A549 treated with ZK216348 at 1 μM for 4 hours (cell line): Measurements from ENCODE around the gene TBCE. TPM values are rescaled to one million over a fixed set of nuclear protein-coding genes. Genes with fewer than 3 reads are reported as not detected.

Source experiments
- total RNA-seq: library from RNA; stranded (reverse); fragments of 200-300 nt; extraction: Qiagen RNA extraction; gene quantifications from 5 replicates; pipeline ENCODE4 v1.2.3, GENCODE V29; 2022; ENCODE audit warnings: low read depth

The TBCE gene
- 38.8 to 58.3 TPM (median 42.3 TPM) in 5 replicates for total RNA-seq

GRCh38 chr1:235367000-235367908 lies at the start of gene TBCE:
TBCE (plus strand) TSS chr1:235367427; CDS start chr1:235380050, 12,623 bp downstream.

GRCh38 chr1:235327559-235328270 lies 39.5 kb upstream of the TBCE start, which contains the start of gene ARID4B:
ARID4B (minus strand) TSS chr1:235328179; CDS start chr1:235326919, 1,260 bp downstream.

GRCh38 chr1:235328271-235329138 lies 38.7 kb upstream of the TBCE start, which contains the start of gene GGPS1:
GGPS1 (plus strand) TSS chr1:235328570; CDS start chr1:235335265, 6,695 bp downstream.

Other genes with a start within 250 kb of the TBCE start
- 85.6 to 124 TPM (median 106 TPM) in 5 replicates for gene TOMM20, start 238.6 kb upstream of the TBCE start, total RNA-seq
- 54.1 to 74.8 TPM (median 64.5 TPM) in 5 replicates for gene RBM34, start 206.2 kb upstream of the TBCE start, total RNA-seq
- 12.4 to 24.7 TPM (median 15.2 TPM) in 5 replicates for gene ARID4B, start 39.2 kb upstream of the TBCE start, total RNA-seq
- gene GGPS1, start 38.9 kb upstream of the TBCE start, total RNA-seq, result 14.8 to 30.9 TPM (median 18.1 TPM) in 5 replicates
- 15.1 to 19.9 TPM (median 18.2 TPM) in 5 replicates for gene B3GALNT2, start 137.0 kb downstream of the TBCE start, total RNA-seq